ENCODE measurements around the gene TXLNG.

The TXLNG gene

DNA sequence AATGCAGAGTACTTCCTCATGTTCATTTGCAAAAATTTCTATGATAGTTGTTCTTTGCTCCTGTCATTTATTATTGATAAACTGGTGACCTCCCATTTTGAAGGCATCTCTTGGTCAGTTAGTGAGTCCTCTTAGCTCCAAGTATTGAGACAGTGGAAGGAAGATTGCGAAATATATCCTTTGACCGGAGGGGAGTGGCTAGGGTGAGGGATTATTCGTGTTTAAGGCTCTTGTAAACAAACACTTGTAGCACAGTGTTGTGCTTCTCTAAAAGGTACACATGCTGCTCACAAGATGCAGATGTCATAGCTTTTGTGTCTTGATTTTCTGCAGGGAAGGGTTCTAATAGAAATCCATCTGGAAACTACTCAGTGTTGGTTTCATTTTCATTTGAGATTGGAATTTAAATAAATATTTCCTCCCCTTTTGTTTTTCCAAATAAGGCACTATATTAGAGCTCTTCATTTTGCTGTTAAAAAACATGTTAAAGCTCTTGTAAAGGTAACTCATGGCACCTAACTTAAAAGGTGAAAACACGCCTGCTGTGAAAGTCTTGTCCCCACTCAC, 21.8 kb downstream of the TXLNG start:
- Mint-ChIP-seq H3K27ac (peak overlapping the region; percentile 67), H3K4me1 (ENCODE audit: low read depth) (peaks cover 19% of the 10 kb centered on the region), H3K4me3 (no peak overlapping the region), H3K27me3 (no peaks in the 10 kb centered on the region), H3K36me3 (ENCODE audit: low read depth) (peaks cover 14% of the 10 kb centered on the region), H3K9me3 (no peaks in the 10 kb centered on the region)

DNA sequence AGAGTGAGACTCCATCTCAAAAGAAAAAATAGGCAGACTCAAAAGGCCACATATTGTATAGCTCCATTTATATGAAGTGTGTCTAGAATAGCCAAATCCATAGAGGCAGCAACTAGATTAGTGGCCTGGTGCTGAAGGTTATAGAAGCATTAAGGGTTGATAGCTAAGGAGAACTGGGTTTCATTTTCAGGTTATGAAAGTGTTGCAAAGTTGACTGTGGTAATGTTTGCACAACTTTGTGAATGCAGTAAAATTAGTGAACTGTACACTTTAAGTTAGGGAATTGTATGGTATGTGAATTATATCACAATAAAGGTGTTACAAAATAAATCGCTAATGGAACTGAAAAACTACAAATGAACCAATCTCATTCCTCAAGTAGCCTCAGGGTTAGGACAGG, 28.3 kb downstream of the TXLNG start:
- no peaks in the 10 kb centered on the region for H3K27me3 Mint-ChIP-seq
- no peak overlapping the region for H3K4me3 Mint-ChIP-seq
- no peak overlapping the region for H3K27ac Mint-ChIP-seq
- H3K9me3 Mint-ChIP-seq = no peaks in the 10 kb centered on the region
- peaks cover 23% of the 10 kb centered on the region for H3K36me3 Mint-ChIP-seq (ENCODE audit: low read depth)
- H3K4me1 Mint-ChIP-seq (ENCODE audit: low read depth) = no peaks in the 10 kb centered on the region

DNA sequence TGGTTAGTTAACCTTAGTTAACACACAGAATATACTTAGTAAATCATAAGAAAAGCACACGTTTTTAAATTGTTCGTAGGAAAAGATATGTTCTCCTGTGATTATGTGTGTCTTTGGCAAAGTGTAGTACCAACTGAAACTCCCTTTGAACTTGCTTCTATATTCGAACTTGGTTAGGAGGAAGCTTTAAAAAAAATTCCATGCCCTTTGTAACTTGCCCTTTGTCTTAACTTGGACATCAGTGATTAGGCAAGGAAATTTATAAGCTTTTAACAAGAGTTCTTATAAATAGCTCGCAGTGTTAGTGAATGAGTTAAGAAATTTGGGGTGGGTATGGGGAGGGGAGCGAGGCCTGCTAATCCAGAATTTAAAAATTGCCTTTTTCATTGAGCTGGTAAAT, 33.4 kb downstream of the TXLNG start:
- H3K27ac Mint-ChIP-seq = no peak overlapping the region
- H3K36me3 Mint-ChIP-seq (ENCODE audit: low read depth) = peaks cover 33% of the 10 kb centered on the region
- no peaks in the 10 kb centered on the region for H3K9me3 Mint-ChIP-seq
- peaks cover 8% of the 10 kb centered on the region for H3K4me1 Mint-ChIP-seq (ENCODE audit: low read depth)
- no peak overlapping the region for H3K4me3 Mint-ChIP-seq
- H3K27me3 Mint-ChIP-seq = no peaks in the 10 kb centered on the region

- Mint-ChIP-seq H3K36me3 (ENCODE audit: low read depth) (peaks cover 35% of the 10 kb centered on the region), H3K9me3 (no peaks in the 10 kb centered on the region), H3K4me1 (ENCODE audit: low read depth) (peaks cover 19% of the 10 kb centered on the region), H3K27ac (peak overlapping the region; percentile 11), H3K27me3 (no peaks in the 10 kb centered on the region), H3K4me3 (peak overlapping the region; percentile 3)
Observed at GRCh38 chrX:16822723-16823122, 36.5 kb downstream of the TXLNG start.

DNA sequence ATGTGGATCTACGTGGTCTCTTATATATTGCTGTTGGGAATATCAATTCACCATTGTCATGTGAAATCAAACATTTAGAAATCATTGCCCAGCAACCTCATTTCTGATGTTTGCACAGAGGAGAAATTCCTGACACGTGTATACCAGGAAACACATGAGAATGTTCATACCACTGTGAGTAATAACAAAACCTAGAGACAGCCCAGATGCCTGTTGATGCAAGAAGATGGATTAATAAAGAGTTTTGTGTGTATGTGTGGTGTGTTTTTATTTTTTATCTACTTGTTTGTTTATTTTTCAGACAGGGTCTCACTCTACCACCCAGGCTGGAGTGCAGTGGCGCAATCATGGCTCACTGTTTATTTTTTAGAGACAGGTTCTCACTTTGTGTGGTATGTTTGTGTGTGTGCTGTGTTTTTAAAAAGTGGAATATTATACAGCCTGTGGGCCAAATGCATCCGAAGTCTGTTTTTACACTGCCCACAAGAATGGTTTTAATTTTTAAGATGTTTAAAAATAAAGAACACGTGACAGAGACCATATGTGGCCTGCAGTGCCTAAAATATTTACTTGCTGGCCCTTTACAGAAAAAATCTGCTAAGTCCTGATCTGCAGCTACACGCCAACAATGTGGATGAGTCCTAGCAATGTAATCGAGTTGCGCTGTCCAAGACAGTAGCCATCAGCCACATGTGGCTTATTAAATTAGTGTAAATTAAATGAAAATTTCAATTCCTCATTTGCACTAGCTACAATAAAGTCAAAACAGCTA, 39.2 kb downstream of the TXLNG start:
- no peak overlapping the region for H3K4me3 Mint-ChIP-seq
- no peak overlapping the region for H3K27ac Mint-ChIP-seq
- H3K27me3 Mint-ChIP-seq = no peaks in the 10 kb centered on the region
- peaks cover 19% of the 10 kb centered on the region for H3K4me1 Mint-ChIP-seq (ENCODE audit: low read depth)
- peaks cover 31% of the 10 kb centered on the region for H3K36me3 Mint-ChIP-seq (ENCODE audit: low read depth)
- no peaks in the 10 kb centered on the region for H3K9me3 Mint-ChIP-seq

- H3K27ac Mint-ChIP-seq = no peak overlapping the region
- H3K9me3 Mint-ChIP-seq = no peaks in the 10 kb centered on the region
- H3K36me3 Mint-ChIP-seq (ENCODE audit: low read depth) = peaks cover 31% of the 10 kb centered on the region
- H3K4me1 Mint-ChIP-seq (ENCODE audit: low read depth) = peaks cover 19% of the 10 kb centered on the region
- no peaks in the 10 kb centered on the region for H3K27me3 Mint-ChIP-seq
- no peak overlapping the region for H3K4me3 Mint-ChIP-seq
Observed at GRCh38 chrX:16826207-16826606, 39.9 kb downstream of the TXLNG start.

DNA sequence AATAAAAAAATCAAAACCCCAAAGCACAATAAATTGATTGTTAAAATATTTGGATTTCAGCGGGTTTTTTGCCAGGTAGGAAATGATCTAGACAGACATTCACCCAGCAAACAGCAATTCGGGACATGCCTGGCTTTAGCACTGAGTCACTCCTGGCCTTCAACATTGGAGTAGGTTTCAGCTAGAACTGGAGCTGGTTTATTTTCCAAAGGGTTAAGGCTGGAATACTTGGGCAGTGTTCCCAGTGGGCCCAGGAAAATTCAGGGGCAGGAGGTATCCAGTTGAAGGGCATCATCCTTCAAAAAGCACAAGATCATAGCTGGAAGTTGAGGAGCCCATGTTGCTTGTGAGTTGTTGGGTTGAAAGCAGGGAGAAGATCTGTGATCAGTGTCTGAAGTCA, 41.0 kb downstream of the TXLNG start:
- H3K4me1 Mint-ChIP-seq (ENCODE audit: low read depth) = peaks cover 19% of the 10 kb centered on the region
- H3K27ac Mint-ChIP-seq = no peak overlapping the region
- H3K36me3 Mint-ChIP-seq (ENCODE audit: low read depth) = peaks cover 36% of the 10 kb centered on the region
- H3K27me3 Mint-ChIP-seq = no peaks in the 10 kb centered on the region
- no peak overlapping the region for H3K4me3 Mint-ChIP-seq
- no peaks in the 10 kb centered on the region for H3K9me3 Mint-ChIP-seq

DNA sequence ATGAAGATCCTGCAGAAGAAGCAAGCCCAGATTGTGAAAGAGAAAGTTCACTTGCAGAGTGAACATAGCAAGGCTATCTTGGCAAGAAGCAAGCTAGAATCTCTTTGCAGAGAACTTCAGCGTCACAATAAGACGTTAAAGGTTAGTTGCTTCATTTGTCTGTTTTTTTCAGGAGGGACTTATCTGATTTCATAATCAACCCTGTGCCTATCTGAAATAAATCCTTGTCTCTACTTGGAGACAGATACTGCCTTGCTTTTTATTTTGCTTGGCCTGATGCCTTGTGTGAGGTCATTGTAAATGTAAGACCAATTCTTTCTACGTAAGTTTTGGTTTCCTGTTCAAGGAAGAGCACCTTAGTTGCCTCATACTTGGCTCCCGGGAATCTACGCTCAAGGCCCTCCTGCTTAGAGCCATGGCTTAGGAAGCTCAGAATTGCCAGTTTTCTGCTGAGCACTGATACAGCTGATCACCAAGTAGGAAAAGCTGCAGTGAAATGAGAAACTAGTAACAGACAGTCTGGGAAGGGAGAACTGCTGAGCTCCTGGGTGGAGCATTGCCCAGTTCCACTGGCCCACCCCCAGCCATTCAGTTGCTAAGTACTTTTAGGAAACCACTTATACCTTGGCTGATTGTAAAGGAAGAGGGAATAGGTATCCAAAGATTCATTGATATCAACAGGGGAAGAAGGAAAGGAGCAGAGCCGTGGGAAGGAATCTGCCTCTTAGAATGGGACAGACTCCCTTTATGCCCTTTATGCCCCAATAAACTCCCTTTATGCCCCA, 42.0 kb downstream of the TXLNG start:
- Mint-ChIP-seq H3K9me3 (no peaks in the 10 kb centered on the region), H3K4me3 (no peak overlapping the region), H3K4me1 (ENCODE audit: low read depth) (peaks cover 11% of the 10 kb centered on the region), H3K36me3 (ENCODE audit: low read depth) (peaks cover 35% of the 10 kb centered on the region), H3K27me3 (no peaks in the 10 kb centered on the region), H3K27ac (no peak overlapping the region)

- Mint-ChIP-seq H3K4me1 (ENCODE audit: low read depth) (no peaks in the 10 kb centered on the region), H3K9me3 (no peaks in the 10 kb centered on the region)
Observed at GRCh38 chrX:16832301-16832700, 46.0 kb downstream of the TXLNG start.

GRCh38 chrX:16834806-16835205, 48.5 kb downstream of the TXLNG start:
- H3K9me3 Mint-ChIP-seq = no peaks in the 10 kb centered on the region
- no peak overlapping the region for H3K27ac Mint-ChIP-seq
- no peaks in the 10 kb centered on the region for H3K27me3 Mint-ChIP-seq
- peaks cover 31% of the 10 kb centered on the region for H3K36me3 Mint-ChIP-seq (ENCODE audit: low read depth)
- H3K4me3 Mint-ChIP-seq = no peak overlapping the region
- H3K4me1 Mint-ChIP-seq (ENCODE audit: low read depth) = no peaks in the 10 kb centered on the region

More at GRCh38 chrX:16832301-16832700, 46.0 kb downstream of the TXLNG start:
- peak overlapping the region; percentile 40 for H3K27ac Mint-ChIP-seq
- peaks cover 40% of the 10 kb centered on the region for H3K36me3 Mint-ChIP-seq (ENCODE audit: low read depth)
- H3K27me3 Mint-ChIP-seq = no peaks in the 10 kb centered on the region
- no peak overlapping the region for H3K4me3 Mint-ChIP-seq

DNA sequence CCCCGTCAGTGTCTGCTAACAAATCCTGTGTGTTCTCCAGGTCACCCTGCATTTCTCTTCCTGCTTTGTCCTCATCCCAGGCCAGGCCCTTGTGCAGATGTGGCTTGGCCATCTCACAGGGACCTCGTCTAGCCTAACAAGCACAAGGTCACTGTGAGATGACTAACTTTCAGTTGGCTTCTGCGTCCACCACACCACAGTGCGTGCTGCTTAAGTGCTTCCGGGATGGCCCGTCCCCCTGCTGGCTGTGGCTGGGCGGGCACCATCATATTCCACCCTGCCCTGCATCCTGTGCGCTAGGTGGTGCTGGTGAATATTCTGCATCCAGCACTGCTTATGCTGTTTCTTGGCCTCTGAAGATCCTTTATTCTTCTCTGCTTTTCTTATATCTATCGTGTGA, 50.1 kb downstream of the TXLNG start:
- Mint-ChIP-seq H3K9me3 (no peaks in the 10 kb centered on the region), H3K4me3 (no peak overlapping the region), H3K4me1 (ENCODE audit: low read depth) (no peaks in the 10 kb centered on the region), H3K27ac (no peak overlapping the region), H3K27me3 (no peaks in the 10 kb centered on the region), H3K36me3 (ENCODE audit: low read depth) (peaks cover 31% of the 10 kb centered on the region)

DNA sequence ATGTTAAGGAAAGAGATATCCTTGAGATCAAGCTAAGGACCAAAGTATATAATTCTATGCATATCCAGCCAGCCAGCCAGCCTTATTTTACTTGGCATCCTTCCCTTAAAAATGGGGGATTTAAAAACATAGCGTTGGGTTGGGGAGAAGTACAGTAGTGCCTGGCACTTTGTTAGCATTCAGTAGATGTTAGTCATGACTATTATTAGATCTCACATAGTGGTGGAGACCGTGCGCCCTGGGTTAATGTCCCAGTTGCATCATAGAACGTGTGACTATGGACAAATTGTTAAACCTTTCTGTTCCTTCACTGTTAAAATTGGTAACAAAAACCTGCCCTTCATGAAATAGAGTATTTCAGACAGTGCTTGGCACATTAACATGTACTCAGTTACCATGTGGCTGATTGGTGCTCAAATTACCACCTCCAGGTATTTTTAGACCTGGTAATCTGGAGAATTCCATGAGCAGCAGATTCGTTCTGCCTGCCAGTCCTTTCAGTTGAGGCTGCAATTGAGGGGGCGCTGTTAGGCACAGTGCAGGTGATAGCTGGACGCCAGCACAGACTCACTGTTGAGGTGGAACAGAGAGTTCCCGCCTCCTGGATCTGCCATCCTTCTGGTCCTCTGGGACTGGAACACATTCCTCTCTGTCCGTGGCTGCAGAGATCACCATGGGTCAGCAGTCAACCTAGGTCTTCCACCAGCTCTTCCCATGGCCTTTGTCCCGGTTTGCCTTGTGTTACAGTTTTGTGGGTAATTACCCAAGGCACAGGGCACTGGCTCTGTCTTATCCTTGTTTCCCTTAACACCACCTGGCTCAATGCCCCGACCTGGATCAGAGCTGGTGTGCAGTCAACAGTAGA, 52.2 kb downstream of the TXLNG start:
- H3K9me3 Mint-ChIP-seq = no peaks in the 10 kb centered on the region
- H3K27me3 Mint-ChIP-seq = no peaks in the 10 kb centered on the region
- no peak overlapping the region for H3K27ac Mint-ChIP-seq
- H3K36me3 Mint-ChIP-seq (ENCODE audit: low read depth) = peaks cover 26% of the 10 kb centered on the region
- H3K4me3 Mint-ChIP-seq = no peak overlapping the region
- peaks cover 6% of the 10 kb centered on the region for H3K4me1 Mint-ChIP-seq (ENCODE audit: low read depth)

GRCh38 chrX:16839219-16839851, 53.1 kb downstream of the TXLNG start:
- Mint-ChIP-seq H3K4me3 (no peak overlapping the region), H3K27ac (no peak overlapping the region), H3K36me3 (ENCODE audit: low read depth) (peaks cover 19% of the 10 kb centered on the region), H3K9me3 (no peaks in the 10 kb centered on the region), H3K4me1 (ENCODE audit: low read depth) (peaks cover 9% of the 10 kb centered on the region), H3K27me3 (no peaks in the 10 kb centered on the region)

- Mint-ChIP-seq H3K4me3 (no peak overlapping the region), H3K27ac (peak overlapping the region; percentile 65), H3K36me3 (ENCODE audit: low read depth) (peaks cover 22% of the 10 kb centered on the region), H3K4me1 (ENCODE audit: low read depth) (peaks cover 9% of the 10 kb centered on the region), H3K27me3 (no peaks in the 10 kb centered on the region), H3K9me3 (no peaks in the 10 kb centered on the region)
Observed at GRCh38 chrX:16839852-16840460, 53.7 kb downstream of the TXLNG start.
